Middle frontal gyrus (tissue), 1 donor: Measurements from ENCODE around the gene CCDC30.
A peak's percentile ranks its signal among the peaks of the same experiment; 100 is the strongest.

ENCODE experiments used
- DNase-seq: peaks from one replicate; pipeline ENCODE4 v3.0.0-alpha.2; 2015; ENCODE audit warnings: low spot score; ENCODE audit errors: extremely low spot score

CCDC30 gene

DNA sequence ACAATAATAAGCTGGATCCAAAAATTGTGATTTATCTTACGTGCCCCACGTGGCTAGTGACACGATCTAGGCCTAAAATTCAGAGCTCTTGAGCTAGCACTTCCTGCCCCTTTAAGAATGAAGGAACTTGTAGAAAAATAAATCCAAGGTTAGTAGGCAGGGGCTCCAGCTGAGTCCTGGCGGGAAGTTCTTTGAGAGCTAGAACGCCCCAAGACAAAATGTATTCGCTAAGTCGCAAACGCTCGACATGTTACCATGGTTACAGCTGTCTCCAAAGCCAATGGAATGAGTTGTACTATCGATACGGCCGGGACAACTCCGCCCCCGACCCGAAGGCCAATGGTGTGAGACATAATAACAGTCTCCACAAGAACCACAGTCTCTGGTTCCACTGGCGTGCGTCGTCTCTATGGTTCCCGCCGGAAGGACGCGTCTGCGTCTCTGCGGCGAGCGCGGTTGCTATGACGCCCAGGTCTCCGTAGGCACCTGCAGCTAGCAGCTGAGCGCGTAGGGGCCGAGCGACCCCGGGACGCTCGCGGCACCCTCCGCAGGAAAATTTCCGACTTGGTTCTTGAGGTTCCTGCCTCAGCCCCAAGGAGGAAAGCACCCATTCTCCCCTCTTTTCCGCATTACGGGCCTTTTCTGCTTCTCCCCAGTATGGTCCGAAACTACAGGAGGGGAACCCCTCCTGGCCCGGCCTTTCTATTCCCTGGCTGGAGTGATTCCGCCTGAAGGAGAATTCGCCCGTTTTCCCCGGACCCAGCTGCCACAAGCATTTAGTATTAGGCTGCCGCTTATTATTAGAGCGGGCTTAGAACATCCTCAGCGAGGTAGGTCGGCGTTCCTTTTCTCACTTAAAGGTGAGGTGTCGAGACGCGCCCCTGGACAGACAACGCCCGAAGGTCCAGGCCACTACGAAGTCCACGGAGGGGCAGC, at the start of gene CCDC30:
Gene CCDC30, plus strand, starts transcription at position 459 of the 936 bp plus-strand sequence. CDS start 17,266 bp downstream, outside the sequence.
- peak; percentile 93 for DNase-seq

- no peak for DNase-seq
Measured at GRCh38 chr1:42414551-42415496, 48.3 kb upstream of the CCDC30 start.

DNA sequence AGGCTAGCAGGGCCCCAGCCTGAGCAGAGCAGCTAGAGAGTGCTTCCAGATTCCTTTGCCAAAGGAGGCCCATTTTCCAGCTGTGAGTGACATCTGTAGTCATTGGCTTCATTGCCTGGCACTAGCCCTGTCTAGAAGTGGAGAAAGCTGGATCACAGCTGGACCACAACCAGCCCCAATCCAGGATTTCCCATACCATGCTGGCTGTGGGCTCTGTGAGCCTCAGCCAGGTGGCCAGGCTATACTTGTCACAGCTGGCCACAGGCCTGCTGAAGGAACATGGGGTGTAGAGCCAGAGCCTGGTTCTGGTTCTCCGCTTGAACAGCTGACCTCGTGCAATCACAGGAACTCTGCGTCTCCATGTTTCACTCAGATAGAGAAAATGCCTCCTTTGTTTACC, 45.9 kb upstream of the CCDC30 start:
- DNase-seq = no peak

DNA sequence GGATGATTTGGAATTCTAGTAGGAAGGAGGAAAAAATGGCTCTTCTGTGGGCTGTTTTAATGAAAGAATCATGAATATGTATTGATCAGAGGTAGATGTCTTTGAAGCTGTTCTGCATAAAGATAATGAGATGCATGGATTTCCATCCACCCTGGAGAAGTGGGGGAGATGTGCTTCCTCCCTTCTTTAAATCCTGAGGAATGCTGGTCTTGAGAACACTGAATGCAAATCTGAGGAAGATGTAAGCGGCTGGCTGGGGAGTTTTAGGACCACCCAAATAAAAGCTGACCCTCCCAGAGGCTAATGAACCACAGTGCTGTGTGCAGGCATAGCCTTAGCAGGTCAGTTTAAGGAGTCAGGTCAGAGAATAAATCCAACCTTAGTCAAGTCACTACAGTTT, 44.6 kb upstream of the CCDC30 start:
- no peak for DNase-seq

DNA sequence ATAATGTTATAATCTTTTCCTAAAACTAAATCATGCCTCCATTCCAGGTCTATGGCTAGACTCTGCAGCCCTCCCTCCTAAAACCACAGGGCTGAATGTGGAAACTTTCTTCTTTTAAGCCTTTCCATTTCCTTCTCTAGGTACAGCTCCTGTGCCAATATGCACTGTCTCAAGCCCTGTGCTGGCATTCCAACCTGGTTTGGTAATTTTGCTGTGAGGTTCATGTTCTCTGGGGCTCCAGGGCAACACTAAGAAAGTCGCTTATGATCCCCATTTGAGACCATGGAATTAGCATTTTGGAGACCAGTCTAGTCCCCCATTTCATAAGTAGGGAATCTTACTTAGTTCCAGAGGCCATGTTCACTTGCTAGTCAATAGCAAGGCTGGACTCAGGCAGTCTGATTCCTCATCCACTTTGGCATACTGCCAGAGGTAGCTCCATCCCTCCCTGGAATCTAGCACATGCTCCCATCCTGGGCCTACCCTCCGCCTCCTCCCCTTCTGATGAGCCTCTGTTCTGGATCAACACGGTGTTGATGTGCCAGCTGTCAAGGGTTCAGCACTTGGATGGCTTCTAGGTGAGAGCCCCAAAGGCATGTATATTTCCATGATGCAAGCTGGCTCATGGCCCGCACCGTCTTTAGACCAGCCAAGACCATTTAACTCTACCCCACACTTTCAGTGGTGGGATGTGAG, 43.8 kb upstream of the CCDC30 start:
- no peak for DNase-seq

DNA sequence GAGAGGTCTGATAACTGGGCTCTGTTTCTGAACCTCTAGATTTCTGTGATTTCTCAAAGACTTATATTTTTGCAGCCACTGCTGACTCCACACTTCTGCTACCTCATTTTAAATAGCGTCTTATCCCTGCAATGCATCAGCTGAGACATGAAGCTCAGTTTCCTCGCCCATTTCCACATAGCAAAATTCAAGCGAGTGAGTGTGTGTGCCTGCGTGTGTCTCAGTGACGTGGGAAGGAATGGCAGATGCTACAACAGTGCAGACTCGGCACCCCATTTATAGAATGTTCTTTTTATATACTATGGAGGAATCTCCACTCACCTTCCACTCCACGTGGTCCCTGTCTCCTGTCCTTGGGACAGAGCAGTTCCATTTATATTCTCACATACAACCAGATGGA, 43.0 kb upstream of the CCDC30 start:
- DNase-seq = peak; percentile 59

GRCh38 chr1:42420911-42421585, 42.0 kb upstream of the CCDC30 start:
- peak; percentile 34 for DNase-seq

DNA sequence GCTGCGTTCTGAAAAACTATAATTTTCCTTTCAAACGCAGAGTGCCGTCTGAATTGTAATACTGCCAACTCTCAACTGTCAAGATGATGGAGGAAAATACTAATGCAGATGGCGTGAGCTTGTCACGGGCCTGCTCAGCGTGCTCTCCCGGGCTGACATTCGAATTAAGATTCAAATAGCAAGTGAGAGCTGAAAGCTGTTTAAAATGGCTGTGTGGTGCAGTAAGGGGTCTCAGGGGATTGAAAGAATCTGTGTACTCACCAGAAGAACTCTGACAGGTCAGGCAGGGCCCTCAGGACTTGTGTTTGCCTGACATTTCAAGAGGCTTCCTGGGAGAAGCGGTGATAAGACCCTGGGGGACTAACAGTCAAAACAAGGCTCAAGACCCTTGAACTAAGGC, 40.3 kb upstream of the CCDC30 start:
- no peak for DNase-seq

DNA sequence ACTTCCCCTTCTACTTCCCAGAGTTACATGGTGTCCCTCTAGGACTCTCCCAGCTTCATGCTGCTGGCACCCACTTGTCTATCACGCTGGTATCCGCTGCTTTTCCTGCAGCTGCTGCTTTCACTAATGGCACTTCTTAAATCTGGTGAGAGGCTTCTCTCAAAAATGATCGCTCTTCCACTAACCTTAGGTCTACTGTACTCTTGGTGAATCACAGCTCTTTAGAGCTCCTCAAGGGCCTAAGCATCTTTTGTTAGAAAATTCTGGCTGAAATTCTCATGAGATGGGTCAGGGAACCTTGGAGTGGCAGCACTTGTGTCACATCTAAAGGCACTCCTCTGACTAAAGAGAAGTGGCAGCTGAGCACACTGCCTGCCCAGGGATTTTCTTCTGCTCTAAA, 39.4 kb upstream of the CCDC30 start:
- DNase-seq = no peak

- DNase-seq = no peak
Measured at GRCh38 chr1:42424201-42424600, 38.9 kb upstream of the CCDC30 start.

GRCh38 chr1:42427240-42427639, 35.8 kb upstream of the CCDC30 start:
- DNase-seq = no peak

- no peak for DNase-seq
Measured at GRCh38 chr1:42429603-42430002, 33.5 kb upstream of the CCDC30 start.

- no peak for DNase-seq
Measured at GRCh38 chr1:42430286-42431135, 32.6 kb upstream of the CCDC30 start.

GRCh38 chr1:42431514-42431913, 31.6 kb upstream of the CCDC30 start:
- DNase-seq = no peak

DNA sequence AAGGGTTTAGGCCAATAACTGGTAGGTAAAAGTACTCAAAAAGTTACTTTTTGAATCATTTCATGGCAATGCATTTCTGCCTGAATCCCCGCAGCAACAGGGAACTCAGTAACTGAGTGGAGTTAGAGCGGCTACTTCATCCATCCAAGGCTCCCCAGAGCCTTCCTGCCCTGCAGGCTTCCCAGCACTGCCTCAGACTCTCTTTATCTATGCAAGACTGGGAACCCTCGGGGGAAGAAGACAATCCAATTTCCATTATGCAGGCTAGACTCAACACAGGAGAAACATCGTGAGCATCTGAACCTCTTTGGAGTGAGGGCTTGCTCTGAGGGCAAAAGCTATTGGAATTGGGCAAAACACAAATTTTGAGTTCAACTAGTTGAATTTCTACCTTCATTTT, 30.4 kb upstream of the CCDC30 start:
- no peak for DNase-seq

- no peak for DNase-seq
Measured at GRCh38 chr1:42433369-42433768, 29.7 kb upstream of the CCDC30 start.

DNA sequence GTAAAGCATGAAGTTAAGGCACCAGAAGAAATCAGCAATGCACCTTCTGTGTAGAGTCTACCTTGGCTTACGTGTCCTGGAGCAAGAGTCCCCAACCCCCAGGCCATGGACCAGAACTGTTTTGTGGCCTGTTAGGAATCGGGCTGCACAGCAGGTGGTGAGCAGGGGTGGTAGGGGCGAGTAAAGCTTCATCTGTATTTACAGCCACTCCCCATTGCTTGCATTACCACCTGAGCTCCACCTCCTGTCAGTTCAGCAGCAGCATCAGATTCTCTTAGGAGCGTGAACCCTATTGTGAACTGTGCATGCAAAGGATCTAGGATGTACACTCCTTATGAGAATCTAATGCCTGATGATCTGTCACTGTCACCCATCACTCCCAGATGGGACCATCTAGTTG, 28.7 kb upstream of the CCDC30 start:
- DNase-seq = no peak

GRCh38 chr1:42439940-42440339, 23.1 kb upstream of the CCDC30 start:
- no peak for DNase-seq

GRCh38 chr1:42442662-42443061, 20.4 kb upstream of the CCDC30 start:
- DNase-seq = no peak

DNA sequence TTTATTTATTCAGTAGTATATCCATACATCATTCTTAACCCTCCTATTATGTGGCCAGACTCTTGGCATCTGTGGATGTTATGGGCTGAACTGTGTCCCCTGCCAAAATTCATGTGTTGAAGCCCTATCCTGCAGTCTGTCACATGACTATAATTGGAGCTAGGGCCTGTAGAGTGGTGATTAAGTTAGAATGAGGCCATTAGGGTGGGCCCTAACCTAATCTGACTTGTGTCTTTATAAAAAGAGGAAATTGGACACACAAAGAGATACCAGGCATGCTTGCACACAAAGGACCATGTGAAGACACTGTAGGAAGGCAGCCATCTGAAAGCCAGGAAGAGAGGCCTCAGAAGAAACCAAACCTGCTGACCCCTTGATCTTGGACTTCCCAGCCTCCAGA, 13.8 kb upstream of the CCDC30 start:
- no peak for DNase-seq
